HepG2 (cell line): ENCODE data around the gene MEIOC. TPM values are rescaled to one million over a fixed set of nuclear protein-coding genes. Genes with fewer than 3 reads are reported as not detected.

ENCODE experiments used
- BCL6 ChIP-seq: IDR thresholded peaks from 2 replicates; pipeline ENCODE4 v1.6.1; 2016; ENCODE audit warnings: missing genetic modification reagents, missing compliant biosample characterization
- FOXJ3 ChIP-seq: sonication (generic); formaldehyde crosslinking; IDR thresholded peaks from 2 replicates; pipeline ENCODE4 v1.4.0; 2020; ENCODE audit warnings: missing genetic modification reagents, mild to moderate bottlenecking, borderline replicate concordance
- HOXA5 ChIP-seq: sonication (generic); formaldehyde crosslinking; IDR thresholded peaks from 2 replicates; pipeline ENCODE4 v1.4.0; 2020; ENCODE audit warnings: missing genetic modification reagents
- JUND ChIP-seq: sonication (generic); formaldehyde crosslinking; IDR thresholded peaks from 2 replicates; pipeline ENCODE4 v1.8.0; 2022; ENCODE audit warnings: mild to moderate bottlenecking, missing genetic modification reagents
- MEIS1 ChIP-seq: sonication (generic); formaldehyde crosslinking; IDR thresholded peaks from 2 replicates; pipeline ENCODE4 v1.9.0; 2021; ENCODE audit warnings: mild to moderate bottlenecking, missing genetic modification reagents, moderate library complexity, borderline replicate concordance
- MTERF4 ChIP-seq: sonication (generic); formaldehyde crosslinking; IDR thresholded peaks from 2 replicates; pipeline ENCODE4 v1.8.0; 2023; ENCODE audit warnings: mild to moderate bottlenecking, missing genetic modification reagents
- PTBP1 ChIP-seq: fragments of 200-400 bp; formaldehyde crosslinking; IDR thresholded peaks from 2 replicates; pipeline ENCODE4 v1.6.1; 2018; ENCODE audit warnings: low read length, low read depth; ENCODE audit not compliant: poor library complexity, severe bottlenecking
- REXO4 ChIP-seq: sonication (generic); formaldehyde crosslinking; IDR thresholded peaks from 2 replicates; pipeline ENCODE4 v1.8.0; 2022; ENCODE audit warnings: missing genetic modification reagents, mild to moderate bottlenecking, borderline replicate concordance
- RFXANK ChIP-seq: IDR thresholded peaks from 2 replicates; pipeline ENCODE4 v1.6.1; 2016
- SP5 ChIP-seq: IDR thresholded peaks from 2 replicates; pipeline ENCODE4 v1.6.1; 2016; ENCODE audit warnings: low read depth, borderline replicate concordance
- THAP8 ChIP-seq: sonication (generic); formaldehyde crosslinking; IDR thresholded peaks from 2 replicates; pipeline ENCODE4 v1.5.1; 2020; ENCODE audit warnings: missing genetic modification reagents, mild to moderate bottlenecking, borderline replicate concordance
- U2AF2 ChIP-seq: fragments of 200-400 bp; formaldehyde crosslinking; IDR thresholded peaks from 2 replicates; pipeline ENCODE4 v1.6.1; 2017; ENCODE audit warnings: low read depth, mild to moderate bottlenecking, low read length
- ZNF276 ChIP-seq: sonication (generic); formaldehyde crosslinking; IDR thresholded peaks from 2 replicates; pipeline ENCODE4 v1.4.0; 2020; ENCODE audit warnings: mild to moderate bottlenecking, low read depth, missing genetic modification reagents
- ZNF282 ChIP-seq: fragments of 450-650 bp; IDR thresholded peaks from 2 replicates; pipeline ENCODE4 v1.6.1; 2018; ENCODE audit not compliant: partially characterized antibody
- ZNF333 ChIP-seq: sonication (generic); formaldehyde crosslinking; IDR thresholded peaks from 2 replicates; pipeline ENCODE4 v1.4.0; 2020; ENCODE audit warnings: mild to moderate bottlenecking, missing genetic modification reagents, borderline replicate concordance
- ZNF556 ChIP-seq: sonication (generic); formaldehyde crosslinking; IDR thresholded peaks from 2 replicates; pipeline ENCODE4 v1.4.0; 2020; ENCODE audit warnings: mild to moderate bottlenecking, missing genetic modification reagents, borderline replicate concordance
- ZNF709 ChIP-seq: sonication (generic); formaldehyde crosslinking; IDR thresholded peaks from 2 replicates; pipeline ENCODE4 v1.5.0; 2020; ENCODE audit warnings: mild to moderate bottlenecking, missing genetic modification reagents
- ZNF766 ChIP-seq: sonication (generic); formaldehyde crosslinking; IDR thresholded peaks from 2 replicates; pipeline ENCODE4 v1.5.0; 2020; ENCODE audit warnings: missing genetic modification reagents, borderline replicate concordance
- ZNF879 ChIP-seq: sonication (generic); formaldehyde crosslinking; IDR thresholded peaks from 2 replicates; pipeline ENCODE4 v1.8.1; 2023; ENCODE audit warnings: missing genetic modification reagents
- polyA plus RNA-seq, 8 experiments: library from polyadenylated mRNA; depleted of rRNA in 3 of 8; stranded (reverse) in 7 of 8; unstranded in 1 of 8; fragments of >200 nt; fragmentation: Illumina TruSeq in 4 of 8; extraction: Trizol in 4 of 8; gene quantifications; 2 replicates each; pipeline versions ENCODE4 v1.2.1 to v1.2.3, GENCODE V29; 2011 to 2016; ENCODE audit warnings: low read depth in 4 of 8, missing spikeins in 1 of 8, mixed read lengths in 1 of 8; ENCODE audit not compliant: insufficient read depth in 1 of 8
- total RNA-seq, 5 experiments: library from RNA; depleted of rRNA; stranded (reverse); fragments of >200 nt; fragmentation: Illumina TruSeq; extraction: Trizol; gene quantifications; 2 replicates each; pipeline ENCODE4 v1.2.3, GENCODE V29; 2016; ENCODE audit warnings: low read depth in 1 of 5
- TF ChIP-seq, protein P1 (sequence below): sonication (generic); formaldehyde crosslinking; IDR thresholded peaks from 2 replicates; pipeline ENCODE4 v1.9.0; 2021; ENCODE audit warnings: mild to moderate bottlenecking, missing genetic modification reagents

Gene MEIOC
- total and polyA plus RNA-seq, 2 of the 13 experiments (the other 11 are each of a cell fraction or from before 2014, with no cell fraction given): 0.04 to 0.15 TPM

DNA sequence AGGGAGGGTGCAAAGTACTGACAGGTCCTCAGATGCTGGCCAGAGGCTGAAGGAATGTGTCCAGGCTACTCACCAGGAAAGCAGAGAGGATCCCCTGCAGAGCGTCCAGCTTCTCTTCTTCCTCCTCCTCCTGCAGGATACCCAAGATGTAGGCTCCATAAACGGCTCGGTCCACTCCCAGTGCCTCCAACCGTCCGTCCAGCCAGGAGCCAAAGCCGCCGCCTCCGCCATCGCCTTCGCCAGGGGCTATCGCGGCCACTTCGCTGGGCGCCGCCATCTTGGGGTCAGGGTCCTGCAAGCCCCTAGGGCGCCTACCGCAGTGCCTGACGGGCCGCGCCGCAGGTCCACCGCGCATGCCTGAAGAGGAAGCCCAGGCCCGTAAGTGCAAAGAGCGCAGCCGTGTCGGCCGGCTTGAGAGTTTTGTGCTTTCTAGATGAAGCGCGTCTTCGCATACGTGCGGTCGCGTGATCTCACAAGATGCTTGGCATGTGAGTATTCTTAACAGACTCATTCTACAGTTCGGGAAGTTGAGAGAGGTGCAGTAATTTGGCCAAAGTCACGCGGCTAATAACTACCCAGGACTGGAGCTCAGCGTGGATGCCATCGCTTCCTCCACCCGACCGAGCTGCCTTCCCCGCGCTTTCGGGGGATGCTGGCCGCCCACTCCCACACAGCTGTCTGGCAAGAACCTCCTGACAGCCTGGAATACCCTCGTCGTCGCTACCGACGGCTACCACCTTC, 33.4 kb downstream of the MEIOC start, which contains the start of gene CCDC43 (continued):
- TF ChIP-seq ZNF282 (no peak), ZNF709 (peak; percentile 45; the same call in 1 of the 2 replicates), ZNF333 (CRISPR knock-in tag) (peak; percentile 91; the same call in 1 of the 2 replicates), THAP8 (0 out of 2 replicates have a peak, but pooled peaks have one; percentile 73), ZNF556 (CRISPR knock-in tag) (peak; percentile 28; the same call in 1 of the 2 replicates), U2AF2 (0 out of 2 replicates have a peak, but pooled peaks have one; percentile 41), SP5 (CRISPR knock-in tag) (no peak), HOXA5 (peak; percentile 69), FOXJ3 (CRISPR knock-in tag) (peak; percentile 47; the same call in 1 of the 2 replicates), BCL6 (peak; percentile 70), RFXANK (CRISPR knock-in tag) (no peak), REXO4 (CRISPR knock-in tag) (no peak), MTERF4 (CRISPR knock-in tag) (no peak), PTBP1 (no peak), MEIS1 (CRISPR knock-in tag) (peak; percentile 62; the same call in 1 of the 2 replicates), ZNF879 (CRISPR knock-in tag) (peak; percentile 96), ZNF276 (CRISPR knock-in tag) (peak; percentile 82), JUND (0 out of 2 replicates have a peak, but pooled peaks have one; percentile 44), ZNF766 (CRISPR knock-in tag) (peak; percentile 97)
- TF ChIP-seq, protein P1, sequence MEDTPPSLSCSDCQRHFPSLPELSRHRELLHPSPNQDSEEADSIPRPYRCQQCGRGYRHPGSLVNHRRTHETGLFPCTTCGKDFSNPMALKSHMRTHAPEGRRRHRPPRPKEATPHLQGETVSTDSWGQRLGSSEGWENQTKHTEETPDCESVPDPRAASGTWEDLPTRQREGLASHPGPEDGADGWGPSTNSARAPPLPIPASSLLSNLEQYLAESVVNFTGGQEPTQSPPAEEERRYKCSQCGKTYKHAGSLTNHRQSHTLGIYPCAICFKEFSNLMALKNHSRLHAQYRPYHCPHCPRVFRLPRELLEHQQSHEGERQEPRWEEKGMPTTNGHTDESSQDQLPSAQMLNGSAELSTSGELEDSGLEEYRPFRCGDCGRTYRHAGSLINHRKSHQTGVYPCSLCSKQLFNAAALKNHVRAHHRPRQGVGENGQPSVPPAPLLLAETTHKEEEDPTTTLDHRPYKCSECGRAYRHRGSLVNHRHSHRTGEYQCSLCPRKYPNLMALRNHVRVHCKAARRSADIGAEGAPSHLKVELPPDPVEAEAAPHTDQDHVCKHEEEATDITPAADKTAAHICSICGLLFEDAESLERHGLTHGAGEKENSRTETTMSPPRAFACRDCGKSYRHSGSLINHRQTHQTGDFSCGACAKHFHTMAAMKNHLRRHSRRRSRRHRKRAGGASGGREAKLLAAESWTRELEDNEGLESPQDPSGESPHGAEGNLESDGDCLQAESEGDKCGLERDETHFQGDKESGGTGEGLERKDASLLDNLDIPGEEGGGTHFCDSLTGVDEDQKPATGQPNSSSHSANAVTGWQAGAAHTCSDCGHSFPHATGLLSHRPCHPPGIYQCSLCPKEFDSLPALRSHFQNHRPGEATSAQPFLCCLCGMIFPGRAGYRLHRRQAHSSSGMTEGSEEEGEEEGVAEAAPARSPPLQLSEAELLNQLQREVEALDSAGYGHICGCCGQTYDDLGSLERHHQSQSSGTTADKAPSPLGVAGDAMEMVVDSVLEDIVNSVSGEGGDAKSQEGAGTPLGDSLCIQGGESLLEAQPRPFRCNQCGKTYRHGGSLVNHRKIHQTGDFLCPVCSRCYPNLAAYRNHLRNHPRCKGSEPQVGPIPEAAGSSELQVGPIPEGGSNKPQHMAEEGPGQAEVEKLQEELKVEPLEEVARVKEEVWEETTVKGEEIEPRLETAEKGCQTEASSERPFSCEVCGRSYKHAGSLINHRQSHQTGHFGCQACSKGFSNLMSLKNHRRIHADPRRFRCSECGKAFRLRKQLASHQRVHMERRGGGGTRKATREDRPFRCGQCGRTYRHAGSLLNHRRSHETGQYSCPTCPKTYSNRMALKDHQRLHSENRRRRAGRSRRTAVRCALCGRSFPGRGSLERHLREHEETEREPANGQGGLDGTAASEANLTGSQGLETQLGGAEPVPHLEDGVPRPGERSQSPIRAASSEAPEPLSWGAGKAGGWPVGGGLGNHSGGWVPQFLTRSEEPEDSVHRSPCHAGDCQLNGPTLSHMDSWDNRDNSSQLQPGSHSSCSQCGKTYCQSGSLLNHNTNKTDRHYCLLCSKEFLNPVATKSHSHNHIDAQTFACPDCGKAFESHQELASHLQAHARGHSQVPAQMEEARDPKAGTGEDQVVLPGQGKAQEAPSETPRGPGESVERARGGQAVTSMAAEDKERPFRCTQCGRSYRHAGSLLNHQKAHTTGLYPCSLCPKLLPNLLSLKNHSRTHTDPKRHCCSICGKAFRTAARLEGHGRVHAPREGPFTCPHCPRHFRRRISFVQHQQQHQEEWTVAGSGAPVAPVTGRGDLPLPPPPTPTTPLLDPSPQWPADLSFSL (CRISPR knock-in tag): no peak
